Upper lobe of left lung (tissue), 6 donors: Measurements from ENCODE around the gene CTCF. TPM values are rescaled to one million over a fixed set of nuclear protein-coding genes. Genes with fewer than 3 reads are reported as not detected.
"Not testable (repeated sequence)": the region's sequence is repeated elsewhere in the genome, so short reads cannot be mapped to it uniquely, and the experiment has no call there.

ENCODE experiments used
- ATAC-seq, 2 donors: fragments of 200-7000 bp; cut with Tn5 transposase; one replicate each; pipeline ENCODE4 v1.9.1; 2022; ENCODE audit warnings: mild to moderate bottlenecking in 2 of 2, moderate library complexity in 2 of 2; ENCODE audit not compliant: low FRiP score in 2 of 2
- DNase-seq, 2 donors: peaks; one replicate each; pipeline ENCODE4 v3.0.0-alpha.2; 2019 to 2020
- H3K27ac ChIP-seq, 4 donors: fragments of 200-600 bp; sonication (generic); one replicate each; pipeline ENCODE4 v1.5.1; 2016 to 2019
- H3K27me3 ChIP-seq, 4 donors: fragments of 200-600 bp; sonication (generic); one replicate each; pipeline ENCODE4 v1.5.1; 2017 to 2019
- H3K36me3 ChIP-seq, 4 donors: fragments of 200-600 bp; sonication (generic); one replicate each; pipeline ENCODE4 v1.5.1; 2016 to 2019
- H3K4me1 ChIP-seq, 4 donors: fragments of 200-600 bp; sonication (generic); one replicate each; pipeline ENCODE4 v1.5.1; 2018 to 2019
- H3K4me3 ChIP-seq, 4 donors: fragments of 200-600 bp; sonication (generic); one replicate each; pipeline ENCODE4 v1.5.1; 2017 to 2019; ENCODE audit warnings: mild to moderate bottlenecking in 2 of 4, moderate library complexity in 1 of 4
- H3K9me3 ChIP-seq, 4 donors: fragments of 200-600 bp; sonication (generic); one replicate each; pipeline ENCODE4 v1.5.1; 2018 to 2019
- EP300 ChIP-seq, 4 donors: sonication (generic); formaldehyde crosslinking; IDR thresholded peaks; one replicate each; pipeline ENCODE4 v1.5.1; 2017; ENCODE audit warnings: antibody characterized with exemption in 4 of 4, control low read depth in 2 of 4
- POLR2A ChIP-seq, 4 donors: fragments of 450-650 bp; IDR thresholded peaks; one replicate each; pipeline ENCODE4 v1.5.1; 2016 to 2017; ENCODE audit warnings: antibody characterized with exemption in 4 of 4, mild to moderate bottlenecking in 2 of 4
- POLR2AphosphoS5 ChIP-seq, 2 donors: sonication (generic); formaldehyde crosslinking; IDR thresholded peaks; one replicate each; pipeline ENCODE4 v1.5.1; 2017; ENCODE audit warnings: antibody characterized with exemption in 2 of 2
- WGBS, 2 donors: methylation state at CpG; one replicate each; pipeline ENCODE4 v1.1.5; 2017 to 2018; 5-methylcytosine and 5-hydroxymethylcytosine counted together
- total RNA-seq, 6 donors: library from RNA; depleted of rRNA in 4 of 6; stranded (reverse); fragments of >200 nt in 4 of 6; gene quantifications; one replicate each; pipeline versions ENCODE4 v1.1.0 to v1.2.1, GENCODE V29; 2016 to 2021
- TF ChIP-seq, protein P1 (sequence below), 6 experiments: fragments of 450-650 bp in 4 of 6; fragments of 200-600 bp in 2 of 6; sonication (generic) in 2 of 6; IDR thresholded peaks; one replicate each; pipeline ENCODE4 v1.5.1; 2016 to 2019; ENCODE audit warnings: antibody characterized with exemption in 6 of 6
- donor health status: DM: no; HTN: no; CAD: no; lungs with moderate emphysema.
- donor health status: DM: no; HTN: yes; CAD: no; lungs with severe emphysema.

The CTCF gene
- 10 to 100 TPM; 29.7 to 42.6 (median 34.2) TPM for total RNA-seq

- Histone ChIP-seq H3K4me1 (peaks cover 23 to 43% (median 29%) of the 10 kb centered on the region in 4 donors), H3K27me3 (no peaks in the 10 kb centered on the region), H3K36me3 (no peaks in the 10 kb centered on the region), H3K4me3 (peak within 1 kb of the TSS; percentile 72 to 95 (median 88)), H3K9me3 (no peaks in the 10 kb centered on the region), H3K27ac (peak within 1 kb of the TSS; percentile 98 to 100 (median 98))
- ATAC-seq (peak; percentile 79 to 82), DNase-seq (peak; percentile 90 to 96)
- no peak for TF ChIP-seq EP300 (IDR thresholded peaks at IDR 0.05)
- no peak for TF ChIP-seq POLR2A (IDR thresholded peaks at IDR 0.05)
- no peak for TF ChIP-seq POLR2AphosphoS5 (IDR thresholded peaks at IDR 0.05)
- TF ChIP-seq, protein P1, sequence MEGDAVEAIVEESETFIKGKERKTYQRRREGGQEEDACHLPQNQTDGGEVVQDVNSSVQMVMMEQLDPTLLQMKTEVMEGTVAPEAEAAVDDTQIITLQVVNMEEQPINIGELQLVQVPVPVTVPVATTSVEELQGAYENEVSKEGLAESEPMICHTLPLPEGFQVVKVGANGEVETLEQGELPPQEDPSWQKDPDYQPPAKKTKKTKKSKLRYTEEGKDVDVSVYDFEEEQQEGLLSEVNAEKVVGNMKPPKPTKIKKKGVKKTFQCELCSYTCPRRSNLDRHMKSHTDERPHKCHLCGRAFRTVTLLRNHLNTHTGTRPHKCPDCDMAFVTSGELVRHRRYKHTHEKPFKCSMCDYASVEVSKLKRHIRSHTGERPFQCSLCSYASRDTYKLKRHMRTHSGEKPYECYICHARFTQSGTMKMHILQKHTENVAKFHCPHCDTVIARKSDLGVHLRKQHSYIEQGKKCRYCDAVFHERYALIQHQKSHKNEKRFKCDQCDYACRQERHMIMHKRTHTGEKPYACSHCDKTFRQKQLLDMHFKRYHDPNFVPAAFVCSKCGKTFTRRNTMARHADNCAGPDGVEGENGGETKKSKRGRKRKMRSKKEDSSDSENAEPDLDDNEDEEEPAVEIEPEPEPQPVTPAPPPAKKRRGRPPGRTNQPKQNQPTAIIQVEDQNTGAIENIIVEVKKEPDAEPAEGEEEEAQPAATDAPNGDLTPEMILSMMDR (IDR thresholded peaks at IDR 0.05) = peak; percentile 87 to 98 (median 92)
- WGBS, 2 donors = 0% methylated on average over 32 to 33 of the region's 62 CpGs
Measured at GRCh38 chr16:67562526-67562917, at the start of gene CTCF. TSS of gene CTCF (plus strand) at chr16:67562526. CDS start at chr16:67610833, 48,307 bp downstream.

DNA sequence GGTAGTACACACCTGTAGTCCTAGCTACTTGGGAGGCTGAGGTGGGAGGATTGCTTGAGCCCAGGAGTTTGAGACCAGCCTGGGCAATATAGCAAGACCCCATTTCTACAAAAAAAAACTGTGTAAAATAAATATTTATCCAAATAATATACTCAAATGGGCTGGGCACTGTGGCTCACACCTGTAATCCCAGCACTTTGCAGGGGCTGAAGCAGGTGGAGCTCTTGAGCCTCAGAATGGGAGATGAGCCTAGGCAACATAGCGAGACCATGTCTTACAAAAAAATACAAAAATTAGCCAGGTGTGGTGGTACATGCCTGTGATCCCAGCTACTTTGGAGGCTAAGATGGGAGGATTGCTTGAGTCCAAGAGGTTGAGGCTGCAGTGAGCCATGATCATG is 48.4 kb upstream of the CTCF start:
- WGBS, 2 donors = 96 to 100% methylated on average over 1 of the region's 1 CpG
- DNase-seq, H3K9me3 ChIP-seq, ATAC-seq, H3K36me3 ChIP-seq, H3K27me3 ChIP-seq, H3K4me3 ChIP-seq, H3K27ac ChIP-seq: not testable (repeated sequence)
- peaks cover 8 to 12% (median 10%) of the 10 kb centered on the region in 4 donors for H3K4me1 ChIP-seq

DNA sequence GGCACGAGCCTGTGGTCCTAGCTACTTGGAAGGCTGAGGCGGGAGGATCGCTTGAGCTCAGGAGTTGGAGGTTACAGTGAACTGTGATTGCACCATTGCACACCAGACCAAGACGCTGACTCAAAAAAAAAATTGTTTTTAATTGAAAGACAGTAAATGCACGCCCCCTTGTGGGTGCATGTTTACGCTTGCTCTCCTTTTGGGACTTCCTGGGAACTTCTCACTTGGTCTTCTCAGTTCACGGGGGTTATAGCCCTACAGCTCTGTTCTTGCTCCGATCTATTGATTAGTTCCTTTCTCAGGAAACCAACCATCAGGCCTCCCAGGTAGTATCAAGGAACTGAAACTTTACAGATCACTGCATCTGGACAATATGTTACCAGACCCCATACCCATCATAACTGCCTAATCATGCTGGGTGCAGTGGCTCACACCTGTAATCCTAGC is 47.9 kb upstream of the CTCF start:
- TF ChIP-seq, protein P1 (IDR thresholded peaks at IDR 0.05) = peak; percentile 56 to 74 (median 60)
- no peak for TF ChIP-seq POLR2AphosphoS5 (IDR thresholded peaks at IDR 0.05)
- peak; percentile 65 to 91 for ATAC-seq
- H3K4me3 ChIP-seq = no peak overlapping the region

DNA sequence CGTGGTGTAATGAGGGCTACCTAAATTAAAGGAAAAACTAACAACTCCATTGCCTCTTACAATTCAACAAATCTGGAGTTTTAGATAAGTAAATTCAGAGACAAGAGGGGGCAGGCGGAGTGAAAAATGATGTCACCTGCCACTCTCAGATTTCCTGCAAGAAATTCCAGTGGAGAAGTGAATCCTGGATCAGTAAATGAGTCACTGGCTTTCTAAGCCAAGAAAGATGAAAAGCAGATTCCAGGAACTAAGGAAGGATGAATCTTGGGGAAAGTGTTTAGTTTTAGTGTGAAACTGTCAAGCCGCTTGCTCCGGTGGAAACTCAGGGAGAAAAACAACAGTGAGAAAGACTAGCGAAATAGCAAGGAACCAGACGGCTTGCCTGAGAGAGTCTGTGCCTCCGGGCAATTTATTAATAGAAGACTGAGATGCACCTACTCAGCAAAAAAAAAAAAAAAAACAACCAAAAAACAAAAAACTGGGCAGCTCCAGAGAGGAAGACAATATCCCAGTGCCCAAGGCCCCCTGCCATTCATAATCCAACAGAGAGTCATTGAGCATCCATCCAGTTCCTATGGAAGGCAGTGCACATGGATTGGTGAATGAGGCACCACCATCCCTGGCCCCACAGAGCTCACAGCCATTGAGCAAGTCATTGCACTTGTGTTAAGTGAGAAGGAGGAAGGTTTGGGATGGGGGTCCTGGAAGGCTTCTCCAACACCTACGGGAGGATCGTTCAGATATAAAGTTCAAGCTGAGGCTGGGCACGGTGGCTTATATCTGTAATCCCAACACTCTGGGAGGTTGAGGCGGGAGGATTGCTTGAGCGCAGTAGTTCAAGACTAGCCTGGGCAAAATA is 45.8 kb upstream of the CTCF start:
- Histone ChIP-seq H3K9me3 (no peaks in the 10 kb centered on the region), H3K36me3 (no peaks in the 10 kb centered on the region), H3K4me3 (no peak overlapping the region), H3K27ac (no peak overlapping the region), H3K4me1 (peaks cover 8 to 20% (median 14%) of the 10 kb centered on the region in 4 donors), H3K27me3 (no peaks in the 10 kb centered on the region)
- WGBS, 2 donors = 89 to 91% methylated on average over 12 of the region's 12 CpGs
- ATAC-seq (no peak), DNase-seq (no peak)
- TF ChIP-seq POLR2A (IDR thresholded peaks at IDR 0.05) (no peak), POLR2AphosphoS5 (IDR thresholded peaks at IDR 0.05) (no peak), EP300 (IDR thresholded peaks at IDR 0.05) (no peak)
- TF ChIP-seq, protein P1 (IDR thresholded peaks at IDR 0.05) = no peak

More for the DNA sequence above, 47.9 kb upstream of the CTCF start:
- DNase-seq = peak in 1 of 2 donors; percentile 84
- H3K4me1 ChIP-seq = peaks cover 8 to 12% (median 10%) of the 10 kb centered on the region in 4 donors
- no peaks in the 10 kb centered on the region for H3K27me3 ChIP-seq
- H3K9me3 ChIP-seq = no peaks in the 10 kb centered on the region
- H3K27ac ChIP-seq = no peak overlapping the region
- H3K36me3 ChIP-seq = no peaks in the 10 kb centered on the region
- 18 to 22% methylated on average over 8 of the region's 8 CpGs for WGBS, 2 donors

GRCh38 chr16:67517155-67517445 is 45.2 kb upstream of the CTCF start:
- DNase-seq (no peak), ATAC-seq (no peak)
- Histone ChIP-seq H3K36me3 (no peaks in the 10 kb centered on the region), H3K9me3 (no peaks in the 10 kb centered on the region), H3K27me3 (no peaks in the 10 kb centered on the region), H3K4me1 (peaks cover 8 to 26% (median 19%) of the 10 kb centered on the region in 4 donors), H3K4me3 (no peak overlapping the region), H3K27ac (no peak overlapping the region)
- TF ChIP-seq POLR2A (IDR thresholded peaks at IDR 0.05) = no peak
- TF ChIP-seq POLR2AphosphoS5 (IDR thresholded peaks at IDR 0.05) = no peak
- TF ChIP-seq, protein P1 (IDR thresholded peaks at IDR 0.05) = no peak
- no peak for TF ChIP-seq EP300 (IDR thresholded peaks at IDR 0.05)
- 62% methylated on average over 3 of the region's 3 CpGs for WGBS, 2 donors
